NK-92 (cell line): ENCODE data around the gene DLK2.

Source experiments
- DNase-seq: peaks from one replicate; lab custom pipeline; 2025; ENCODE audit not compliant: unreplicated experiment; lab: John Stamatoyannopoulos, UW

DLK2 gene

DNA sequence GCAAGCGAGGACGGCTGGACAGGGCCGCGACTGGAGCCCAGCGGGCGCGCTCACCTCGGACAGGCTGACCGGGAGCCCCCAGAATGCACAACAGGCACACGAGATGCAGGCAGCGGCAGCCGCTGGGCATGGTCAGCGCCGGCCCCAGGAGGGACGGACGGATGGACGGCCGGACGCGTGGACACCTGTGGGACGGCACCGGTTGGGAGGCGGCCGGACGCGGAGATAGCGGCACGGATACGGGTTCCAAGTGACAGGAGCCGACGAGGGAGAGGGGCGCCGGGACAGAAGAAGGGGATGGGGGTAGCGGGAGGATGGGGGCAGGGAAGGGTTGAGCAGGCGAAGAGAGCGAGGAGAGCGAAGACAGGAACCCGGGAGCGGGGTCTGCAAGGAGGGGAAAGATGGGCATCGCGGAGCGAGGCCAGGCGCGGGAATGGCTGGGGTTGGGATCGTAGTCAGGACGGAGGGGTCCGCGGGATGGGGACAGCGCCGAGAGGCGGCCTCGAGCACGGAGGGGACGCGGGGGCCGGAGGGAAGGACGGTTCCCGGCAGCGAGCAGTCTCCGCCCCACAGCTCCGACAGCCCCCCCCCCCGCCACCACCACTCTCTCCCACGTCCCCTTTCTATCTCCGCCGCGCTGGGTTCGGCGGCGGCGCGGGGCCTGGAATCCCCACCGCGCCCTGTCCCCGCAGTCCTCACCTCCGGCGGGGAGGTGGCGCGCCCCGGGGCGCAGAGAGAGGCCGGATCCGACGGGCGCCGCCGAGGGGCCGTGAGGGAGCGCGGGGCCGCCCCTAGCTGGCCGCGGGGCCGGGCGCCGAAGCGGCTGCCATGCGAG is 435 bp downstream of the DLK2 start:
- DNase-seq: no peak

DNA sequence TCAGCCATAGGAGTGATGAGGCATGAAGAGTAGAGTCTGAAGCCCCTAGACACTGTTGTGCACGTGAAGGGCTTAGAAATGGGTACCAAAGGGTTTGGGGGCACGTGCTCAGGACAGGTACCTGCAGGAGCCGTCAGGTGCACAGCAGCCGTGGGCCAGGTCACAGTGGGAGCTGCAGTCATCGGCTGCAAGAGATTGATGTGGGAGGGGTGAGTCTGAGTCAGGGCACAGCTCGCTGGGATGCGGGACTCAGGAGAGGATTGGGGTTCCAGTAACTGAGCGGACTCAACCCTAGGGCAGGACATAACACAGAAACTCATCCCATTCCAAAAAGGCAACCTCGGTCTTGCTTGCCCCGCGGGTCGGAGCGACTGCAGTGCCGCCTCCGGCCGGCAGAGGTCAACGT is 1.1 kb downstream of the DLK2 start:
- DNase-seq: no peak

- DNase-seq: no peak
Measured at GRCh38 chr6:43453831-43454230, 1.5 kb downstream of the DLK2 start.

DNA sequence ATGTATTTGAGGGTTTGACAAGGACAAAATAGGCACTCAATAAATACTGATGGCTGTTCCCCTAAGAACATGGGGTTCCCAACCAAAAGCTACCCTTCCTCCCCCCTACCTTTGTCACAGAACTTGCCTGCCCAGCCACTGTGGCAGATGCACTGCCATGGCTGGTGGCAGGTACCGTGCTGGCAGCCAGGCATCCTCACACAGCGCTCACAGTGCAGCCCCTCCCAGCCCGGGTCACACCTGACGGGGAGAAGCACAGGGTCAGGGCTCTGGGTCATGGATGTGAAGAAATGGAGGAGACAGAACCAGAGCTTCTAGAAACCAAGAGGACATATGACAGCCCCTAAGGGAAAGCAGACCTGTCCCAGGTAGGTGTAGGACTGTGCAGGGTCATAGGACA is 2.5 kb downstream of the DLK2 start:
- DNase-seq: no peak

DNA sequence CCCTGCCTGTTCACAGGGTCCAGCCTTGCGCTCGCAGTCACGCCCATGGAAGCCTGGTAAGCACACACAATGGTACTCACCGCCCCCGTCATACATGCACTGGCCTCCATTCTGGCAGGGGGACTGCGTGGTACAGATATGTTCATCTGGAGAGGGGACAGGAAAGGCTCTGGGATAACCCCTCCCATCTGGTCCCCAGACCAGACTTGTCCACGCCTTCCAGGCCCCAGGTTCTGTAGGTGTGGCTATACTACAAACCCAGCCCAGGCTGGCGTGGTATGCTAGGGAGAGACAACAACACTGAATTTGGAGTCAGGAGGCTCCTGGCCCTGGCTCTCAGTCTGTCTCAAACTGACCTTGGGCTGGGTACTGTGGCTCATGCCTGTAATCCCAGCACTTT is 3.4 kb downstream of the DLK2 start:
- DNase-seq: no peak

- no peak for DNase-seq
Measured at GRCh38 chr6:43451348-43451747, 4.0 kb downstream of the DLK2 start.

- no peak for DNase-seq
Measured at GRCh38 chr6:43450699-43451131, 4.6 kb downstream of the DLK2 start.

- DNase-seq: no peak
Measured at GRCh38 chr6:43448916-43449315, 6.4 kb downstream of the DLK2 start.

DNA sequence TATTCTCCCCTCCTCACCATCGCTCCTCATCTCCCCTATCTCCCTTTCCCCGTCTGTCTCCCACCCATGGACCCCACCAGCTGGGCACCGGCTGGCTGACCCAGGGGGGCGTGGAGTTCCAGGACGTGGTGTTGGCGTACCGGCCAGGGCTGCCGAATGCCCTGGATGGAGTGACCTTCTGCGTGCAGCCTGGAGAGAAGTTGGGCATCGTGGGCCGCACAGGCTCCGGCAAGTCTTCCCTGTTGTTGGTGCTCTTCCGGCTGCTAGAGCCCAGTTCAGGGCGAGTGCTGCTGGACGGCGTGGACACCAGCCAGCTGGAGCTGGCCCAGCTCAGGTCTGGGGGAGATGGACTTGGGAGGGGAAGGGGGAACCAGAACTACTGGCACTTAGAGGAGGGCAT is 7.7 kb downstream of the DLK2 start:
- DNase-seq: no peak

GRCh38 chr6:43445576-43445975 is 9.8 kb downstream of the DLK2 start:
- no peak for DNase-seq

DNA sequence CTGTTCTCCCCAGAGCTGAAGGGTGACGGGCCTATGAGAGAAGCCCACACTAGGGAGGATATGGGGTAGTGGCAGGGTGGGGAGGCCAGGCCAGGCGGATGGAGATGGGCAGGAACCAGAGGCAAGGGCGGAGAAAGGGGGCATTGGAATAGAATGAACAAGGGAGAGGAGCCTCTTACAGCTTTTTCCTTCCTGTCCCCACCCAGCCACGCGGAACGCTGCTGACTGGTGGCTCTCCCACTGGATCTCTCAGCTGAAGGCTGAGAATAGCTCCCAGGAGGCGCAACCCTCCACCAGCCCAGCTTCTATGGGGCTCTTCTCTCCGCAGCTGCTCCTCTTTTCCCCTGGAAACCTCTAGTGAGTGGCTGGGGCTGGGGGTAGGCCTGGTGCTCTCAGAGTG is 10.8 kb downstream of the DLK2 start:
- no peak for DNase-seq

GRCh38 chr6:43444036-43444435 is 11.3 kb downstream of the DLK2 start:
- DNase-seq: no peak

DNA sequence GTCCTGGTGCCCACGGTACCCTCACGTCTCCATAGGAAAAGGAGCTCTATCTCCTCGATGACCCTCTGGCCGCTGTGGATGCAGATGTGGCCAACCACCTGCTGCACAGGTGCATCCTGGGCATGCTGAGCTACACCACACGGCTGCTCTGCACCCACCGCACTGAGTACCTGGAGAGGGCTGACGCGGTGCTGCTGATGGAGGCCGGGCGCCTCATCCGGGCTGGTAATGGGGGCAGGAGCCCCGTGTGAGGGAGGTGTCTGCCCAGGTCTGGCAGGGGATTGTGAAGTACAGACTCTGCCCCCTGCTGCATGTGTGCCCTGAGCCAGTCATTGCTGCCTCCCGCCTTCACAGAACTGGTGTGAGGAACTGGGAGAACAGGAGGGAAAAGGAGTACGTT is 12.4 kb downstream of the DLK2 start:
- no peak for DNase-seq

DNA sequence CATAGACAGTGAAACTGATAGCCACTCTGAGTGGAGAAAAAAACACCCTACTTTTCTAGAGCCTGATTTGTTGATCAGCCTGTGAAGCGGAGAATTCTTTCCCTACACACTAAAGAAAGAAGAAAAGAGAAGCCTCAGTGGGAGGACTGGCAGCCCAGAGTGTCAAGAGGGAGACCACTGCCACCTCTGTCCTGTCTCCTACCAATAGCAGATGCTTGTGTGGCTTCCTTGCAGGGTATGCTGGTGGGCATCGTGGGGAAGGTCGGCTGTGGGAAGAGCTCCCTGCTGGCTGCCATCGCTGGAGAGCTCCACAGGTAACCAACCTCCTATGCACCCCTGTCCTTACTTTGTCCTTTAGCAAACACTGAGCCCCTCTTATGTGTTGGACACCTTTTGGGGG is 17.6 kb downstream of the DLK2 start:
- no peak for DNase-seq

DNA sequence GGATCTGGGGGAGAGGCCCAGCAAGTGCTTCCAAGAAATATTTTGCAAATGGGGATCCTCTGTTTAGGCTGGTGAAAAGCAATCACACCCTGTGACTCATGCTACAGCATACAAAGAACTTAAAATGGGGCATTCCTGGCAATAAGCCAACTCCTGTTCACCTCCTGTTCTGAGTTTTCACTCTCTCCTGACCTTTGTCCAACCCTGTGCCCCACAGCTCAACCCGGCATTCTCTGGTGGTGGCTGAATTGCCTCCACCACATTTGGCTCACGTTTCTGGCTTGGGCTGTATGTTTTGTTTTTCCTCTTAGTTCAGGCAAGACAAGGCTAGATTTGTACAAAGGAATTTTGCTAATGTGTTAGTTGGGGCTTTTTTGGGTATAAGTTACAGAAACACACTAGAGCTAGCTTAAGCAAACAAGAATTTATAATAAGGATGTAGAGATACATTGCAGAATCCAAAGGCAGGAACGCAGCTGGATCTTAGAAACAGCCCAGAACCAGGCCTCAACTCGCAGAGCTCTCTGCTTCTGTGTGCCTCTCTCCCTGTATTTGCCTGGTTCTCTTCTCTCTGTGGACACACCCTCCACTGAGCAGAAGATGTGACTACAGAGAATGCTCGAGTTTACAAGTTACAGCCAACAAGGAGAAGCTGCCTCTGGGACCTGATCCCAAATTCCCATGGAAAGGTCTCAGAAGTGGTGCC is 18.6 kb downstream of the DLK2 start:
- no peak for DNase-seq

GRCh38 chr6:43435682-43436437 is 19.5 kb downstream of the DLK2 start:
- no peak for DNase-seq

- DNase-seq: no peak
Measured at GRCh38 chr6:43434943-43435342, 20.4 kb downstream of the DLK2 start.

DNA sequence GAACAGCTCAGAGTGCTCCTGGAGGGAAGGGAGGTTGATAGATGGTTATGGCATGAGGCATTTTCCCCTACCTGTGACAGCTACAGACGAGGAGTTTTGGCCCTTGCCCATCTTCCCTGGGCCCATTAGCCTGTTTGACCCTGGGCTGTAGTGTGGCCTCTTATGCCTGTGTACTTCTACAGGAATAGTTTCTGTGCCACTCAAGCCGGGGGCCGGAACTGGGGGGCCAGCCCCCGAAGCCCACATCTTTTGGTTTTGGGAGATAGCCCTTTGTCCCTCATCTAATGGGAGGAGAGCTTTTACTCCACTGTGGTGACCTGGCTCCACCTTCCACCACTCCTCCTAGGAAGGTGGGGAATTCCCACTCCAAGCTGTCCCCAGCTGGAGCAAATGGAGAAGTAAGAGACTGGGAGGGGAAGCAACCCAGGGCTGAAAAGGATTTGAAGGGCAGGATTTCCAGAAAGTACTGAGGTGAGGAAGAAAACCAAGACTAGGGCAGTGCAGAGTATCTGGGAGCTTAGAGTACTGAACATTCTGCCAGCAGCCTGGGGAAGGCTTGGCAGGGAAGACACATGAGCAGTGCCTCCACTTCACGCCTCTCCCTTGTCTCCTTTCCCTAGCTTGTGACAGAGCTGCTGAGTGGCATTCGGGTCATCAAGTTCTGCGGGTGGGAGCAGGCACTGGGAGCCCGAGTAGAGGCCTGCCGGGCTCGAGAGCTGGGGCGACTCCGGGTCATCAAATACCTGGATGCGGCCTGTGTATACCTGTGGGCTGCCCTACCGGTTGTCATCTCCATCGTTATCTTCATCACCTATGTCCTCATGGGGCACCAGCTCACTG is 21.1 kb downstream of the DLK2 start:
- no peak for DNase-seq

DNA sequence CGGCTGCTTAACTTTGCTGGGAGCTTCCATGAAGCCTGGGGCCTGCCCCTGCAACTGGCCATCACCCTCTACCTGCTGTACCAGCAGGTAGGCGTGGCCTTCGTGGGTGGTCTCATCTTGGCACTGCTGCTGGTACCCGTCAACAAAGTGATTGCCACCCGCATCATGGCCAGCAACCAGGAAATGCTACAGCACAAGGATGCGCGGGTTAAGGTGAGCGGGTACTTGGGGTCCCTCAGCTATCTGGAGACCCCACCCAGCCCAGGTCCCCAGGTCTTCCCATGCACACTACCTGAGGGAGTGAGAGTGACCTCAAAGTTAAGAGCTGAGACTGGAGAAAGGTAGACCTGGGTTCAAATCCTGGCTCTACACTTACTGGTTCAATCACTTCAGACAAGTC is 22.2 kb downstream of the DLK2 start:
- no peak for DNase-seq

- DNase-seq: no peak
Measured at GRCh38 chr6:43432009-43432945, 23.1 kb downstream of the DLK2 start.
